ENCODE measurements around the gene NOS3. TPM values are rescaled to one million over a fixed set of nuclear protein-coding genes. Genes with fewer than 3 reads are reported as not detected.
A peak's percentile ranks its signal among the peaks of the same experiment; 100 is the strongest.

NOS3 gene
- total and polyA plus RNA-seq, 9 of the 15 experiments (the other 6 are each of a cell fraction or from before 2014, with no cell fraction given) = 1.1 to 121 (median 23.6) TPM

- no peak for TF ChIP-seq CLOCK (CRISPR knock-in tag; IDR thresholded peaks at IDR 0.05; ENCODE audit: borderline replicate concordance)
- no peak for TF ChIP-seq MECOM (CRISPR knock-in tag; IDR thresholded peaks at IDR 0.05)
- no peak for TF ChIP-seq ATF2 (CRISPR knock-in tag; IDR thresholded peaks at IDR 0.05)
- TF ChIP-seq SRSF3 (IDR thresholded peaks at IDR 0.05; ENCODE audit: insufficient read depth, low read length) = no peak
- no peak for TF ChIP-seq CHAMP1 (IDR thresholded peaks at IDR 0.05)
- TF ChIP-seq E2F6 (IDR thresholded peaks at IDR 0.05; ENCODE audit: borderline replicate concordance in 1 of 2, extremely low read depth in 1 of 2, insufficient read depth in 1 of 2, insufficient read length in 1 of 2, low read depth in 1 of 2, low read length in 1 of 2, poor library complexity in 1 of 2, severe bottlenecking in 1 of 2) = peak in 1 of 2 experiments; percentile 69
- TF ChIP-seq COPS2 (conservative IDR thresholded peaks at IDR 0.05) = no peak
- TF ChIP-seq PKNOX1 (IDR thresholded peaks at IDR 0.05) = peak; percentile 86
- no peak for TF ChIP-seq ATF1 (CRISPR knock-in tag; IDR thresholded peaks at IDR 0.05)
- TF ChIP-seq ATF1 (tag; IDR thresholded peaks at IDR 0.05) = peak; percentile 81
- TF ChIP-seq MTA3 (IDR thresholded peaks at IDR 0.05; ENCODE audit: borderline replicate concordance) = peak; percentile 45; the same call in 1 of the 2 replicates
- peak; percentile 42 for TF ChIP-seq CREB1 (IDR thresholded peaks at IDR 0.05)
- TF ChIP-seq CREB1 (CRISPR knock-in tag; IDR thresholded peaks at IDR 0.05) = peak; percentile 11; the same call in 1 of the 2 replicates
- peak in 1 of 2 experiments; percentile 57 for TF ChIP-seq AFF1 (IDR thresholded peaks at IDR 0.05; ENCODE audit: low read depth in 1 of 2, partially characterized antibody in 2 of 2)
- TF ChIP-seq CCAR2 (IDR thresholded peaks at IDR 0.05; ENCODE audit: low read depth, low read length) = no peak
These were observed 65.5 kb downstream of the NOS3 start (continued) for GRCh38 chr7:151056283-151056665.

Data from K562 (cell line).